Suppressor macrophage (primary cell): Measurements from ENCODE around the gene PLP1.
A peak's percentile ranks its signal among the peaks of the same experiment; 100 is the strongest.

Experiments used
- DNase-seq, 4 experiments: peaks; one replicate each; pipeline ENCODE4 v3.0.0-alpha.2; 2020 to 2022

Gene PLP1

DNA sequence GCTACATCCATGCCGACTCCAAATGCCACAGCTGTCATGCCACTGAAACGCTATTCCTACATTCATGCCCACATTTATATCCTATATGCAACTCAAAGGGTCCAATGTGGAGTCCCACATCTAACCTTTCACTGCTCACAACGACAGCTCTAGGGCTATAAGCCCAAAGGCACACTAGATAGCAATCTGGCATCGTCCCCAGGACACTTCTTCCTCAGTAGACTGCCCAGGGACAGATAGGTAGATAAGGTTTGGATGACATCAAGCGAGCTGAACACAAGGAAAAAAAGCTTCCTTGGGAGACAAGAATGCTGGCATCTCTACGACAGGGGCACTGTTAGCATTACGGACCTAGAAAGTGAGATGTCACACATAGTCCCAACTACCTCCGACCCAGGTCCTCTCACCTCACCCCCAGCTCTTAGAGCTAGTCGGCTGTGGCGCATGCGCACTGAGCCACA is 54.7 kb downstream of the PLP1 start:
- peak; percentile 39 to 75 (median 56) for DNase-seq

DNA sequence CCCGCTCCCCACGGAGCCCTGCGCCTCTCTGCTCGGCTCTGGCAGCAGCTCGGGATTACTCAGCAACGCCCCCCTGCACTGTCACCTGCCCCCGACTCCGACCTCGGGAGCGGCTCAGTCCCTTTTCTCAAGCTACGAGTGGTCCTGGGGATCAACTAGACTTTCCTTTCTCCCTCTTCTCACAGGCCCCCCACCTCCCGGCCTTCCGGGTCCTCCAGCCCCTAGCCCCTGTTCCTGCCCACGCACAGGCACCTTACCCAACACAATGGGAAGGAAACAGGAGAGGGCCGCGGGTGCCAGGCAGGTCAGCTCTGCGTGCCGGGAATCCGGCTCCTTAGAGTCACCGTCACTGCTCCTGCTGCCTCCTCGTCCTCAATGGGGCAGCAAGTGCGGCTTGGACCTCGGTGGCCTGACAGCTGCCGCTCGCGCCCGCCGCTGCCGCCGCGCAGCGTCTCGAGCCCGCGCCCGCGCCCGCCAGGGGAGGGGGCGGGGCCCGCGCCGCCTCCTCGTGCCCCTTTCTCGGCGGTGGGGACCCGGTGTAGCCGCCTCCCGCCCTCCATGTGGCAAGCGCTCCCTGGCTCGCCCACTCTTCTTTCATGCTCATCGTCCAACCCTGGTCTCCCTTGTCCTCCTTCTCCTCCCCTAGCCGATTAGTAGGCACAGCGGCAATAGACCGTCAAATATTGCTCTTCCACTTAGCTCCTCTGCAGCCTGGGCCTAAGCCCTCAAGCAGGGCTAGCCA is 55.3 kb downstream of the PLP1 start, which contains the start of gene RAB9B:
RAB9B (minus strand) TSS at position 455 of the 742 bp plus-strand sequence. CDS start 6,473 bp downstream, outside the sequence.
- peak; percentile 13 to 51 (median 30) for DNase-seq

DNA sequence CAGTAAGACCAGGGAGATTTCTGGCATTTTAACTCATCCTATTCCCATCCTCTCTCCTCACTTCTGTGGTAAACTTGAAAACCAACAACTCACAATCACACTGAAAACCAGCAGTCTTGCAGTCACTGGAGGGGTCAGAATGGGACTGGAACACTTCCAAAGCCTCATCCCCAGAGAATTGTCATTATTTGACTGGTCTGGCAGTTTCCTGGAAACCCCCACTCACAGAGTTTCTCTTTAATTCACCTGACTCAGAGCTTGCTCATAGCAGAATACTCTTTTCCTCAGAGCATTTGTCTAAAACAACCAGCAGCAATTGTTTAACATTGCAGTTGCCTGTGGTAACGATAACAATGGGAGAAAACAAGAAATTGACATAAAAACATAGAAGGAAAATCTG is 62.8 kb downstream of the PLP1 start:
- no peak for DNase-seq
